ENCODE measurements around the gene JAZF1.

The JAZF1 gene

GRCh38 chr7:28165261-28165660 is 15.3 kb downstream of the JAZF1 start:
- no peak for DNase-seq

GRCh38 chr7:28163949-28164348 is 16.6 kb downstream of the JAZF1 start:
- no peak for DNase-seq

- DNase-seq, result no peak
These were observed 19.3 kb downstream of the JAZF1 start for GRCh38 chr7:28161331-28161730.

GRCh38 chr7:28160551-28160991 is 20.0 kb downstream of the JAZF1 start:
- DNase-seq, result no peak

GRCh38 chr7:28157831-28158416 is 22.7 kb downstream of the JAZF1 start:
- no peak for DNase-seq

- no peak for DNase-seq
These were observed 23.4 kb downstream of the JAZF1 start for GRCh38 chr7:28157076-28157745.

- no peak for DNase-seq
These were observed 24.2 kb downstream of the JAZF1 start for GRCh38 chr7:28156401-28156800.

- no peak for DNase-seq
These were observed 24.6 kb downstream of the JAZF1 start for GRCh38 chr7:28155964-28156363.

GRCh38 chr7:28155019-28155660 is 25.5 kb downstream of the JAZF1 start:
- no peak for DNase-seq

- DNase-seq, result no peak
These were observed 28.0 kb downstream of the JAZF1 start for GRCh38 chr7:28152594-28152993.

GRCh38 chr7:28151965-28152364 is 28.6 kb downstream of the JAZF1 start:
- DNase-seq, result no peak

- DNase-seq, result no peak
These were observed 31.1 kb downstream of the JAZF1 start for GRCh38 chr7:28149291-28150101.

- no peak for DNase-seq
These were observed 34.7 kb downstream of the JAZF1 start for GRCh38 chr7:28145931-28146330.

- DNase-seq, result no peak
These were observed 35.4 kb downstream of the JAZF1 start for GRCh38 chr7:28145090-28145626.

GRCh38 chr7:28144266-28144665 is 36.3 kb downstream of the JAZF1 start:
- no peak for DNase-seq

GRCh38 chr7:28142650-28143049 is 37.9 kb downstream of the JAZF1 start:
- DNase-seq, result no peak

- DNase-seq, result no peak
These were observed 39.6 kb downstream of the JAZF1 start for GRCh38 chr7:28140979-28141378.

GRCh38 chr7:28138837-28139236 is 41.8 kb downstream of the JAZF1 start:
- DNase-seq, result no peak

- no peak for DNase-seq
These were observed 43.1 kb downstream of the JAZF1 start for GRCh38 chr7:28137463-28137862.

- no peak for DNase-seq
These were observed 43.7 kb downstream of the JAZF1 start for GRCh38 chr7:28136885-28137284.

- no peak for DNase-seq
These were observed 44.2 kb downstream of the JAZF1 start for GRCh38 chr7:28136420-28136819.

- DNase-seq, result no peak
These were observed 44.8 kb downstream of the JAZF1 start for GRCh38 chr7:28135760-28136159.

GRCh38 chr7:28135315-28135714 is 45.3 kb downstream of the JAZF1 start:
- DNase-seq, result no peak
